GM19043 (cell line): ENCODE measurements around the gene OR1C1.
"Not testable (repeated sequence)": the region's sequence is repeated elsewhere in the genome, so short reads cannot be mapped to it uniquely, and the experiment has no call there.

Experiments
- ATAC-seq: cut with Tn5 transposase; IDR thresholded peaks from one replicate; pipeline ENCODE4 v1.9.1; 2021; ENCODE audit warnings: low read depth; ENCODE audit not compliant: unreplicated experiment

Gene OR1C1

GRCh38 chr1:247760456-247760855 is at the start of gene OR1C1:
OR1C1 (minus strand) TSS chr1:247760556; CDS start chr1:247758406, 2,150 bp downstream.
- ATAC-seq = no peak

DNA sequence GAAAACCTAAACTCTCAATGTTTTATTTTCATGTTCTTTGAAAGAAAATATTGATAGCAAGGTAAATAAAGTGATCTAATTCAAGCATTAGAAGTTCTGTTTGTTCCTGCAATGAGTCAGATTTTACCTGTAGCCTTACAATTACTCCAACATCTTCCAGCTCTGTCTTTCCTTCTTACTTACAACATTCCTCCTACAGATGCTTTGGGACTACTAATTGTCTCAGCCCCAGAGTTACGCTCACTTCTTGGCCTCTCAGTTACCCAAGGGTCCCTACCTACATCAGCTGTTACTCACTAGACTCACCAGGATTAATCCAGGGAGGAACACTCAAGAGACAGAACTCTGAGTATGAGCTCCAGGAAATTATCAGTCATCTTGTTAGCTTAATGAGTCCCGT is 37.2 kb upstream of the OR1C1 start:
- ATAC-seq = no peak

GRCh38 chr1:247769603-247770002 is 9.2 kb upstream of the OR1C1 start:
- no peak for ATAC-seq

DNA sequence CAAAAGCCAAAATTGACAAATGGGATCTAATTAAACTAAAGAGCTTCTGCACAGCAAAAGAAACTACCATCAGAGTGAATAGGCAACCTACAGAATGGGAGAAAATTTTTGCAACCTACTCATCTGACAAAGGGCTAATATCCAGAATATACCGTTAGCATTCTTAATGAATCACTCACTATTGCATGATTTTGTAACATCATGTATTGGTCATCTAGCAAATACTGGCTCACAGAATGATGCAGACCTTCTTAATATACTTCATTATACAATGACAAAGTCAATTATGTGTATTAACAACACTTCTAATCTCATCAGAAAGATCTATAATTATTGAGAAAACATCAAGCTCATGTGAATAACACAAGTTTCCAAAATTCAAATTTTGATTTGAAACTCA is 6.0 kb downstream of the OR1C1 start:
- ATAC-seq = not testable (repeated sequence)

DNA sequence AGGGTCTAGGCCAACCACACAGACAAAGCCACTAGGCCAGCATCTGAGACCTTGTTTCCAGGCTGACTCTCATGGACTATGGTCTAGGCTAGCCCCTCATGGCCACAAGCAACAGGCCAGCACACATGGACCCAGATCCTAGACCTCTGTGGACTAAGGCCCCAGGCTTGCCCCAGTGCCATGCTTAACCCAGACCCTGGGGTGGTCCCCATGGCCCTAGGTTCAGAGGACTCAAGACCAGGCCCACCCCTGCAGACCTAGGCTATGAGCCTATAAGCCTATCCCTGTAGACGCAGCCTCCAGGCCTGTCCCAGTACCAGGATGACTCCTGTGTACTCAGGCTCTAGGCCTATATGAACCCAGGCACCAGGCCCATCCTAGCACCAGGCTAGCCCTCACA is 10.5 kb downstream of the OR1C1 start:
- ATAC-seq = no peak

DNA sequence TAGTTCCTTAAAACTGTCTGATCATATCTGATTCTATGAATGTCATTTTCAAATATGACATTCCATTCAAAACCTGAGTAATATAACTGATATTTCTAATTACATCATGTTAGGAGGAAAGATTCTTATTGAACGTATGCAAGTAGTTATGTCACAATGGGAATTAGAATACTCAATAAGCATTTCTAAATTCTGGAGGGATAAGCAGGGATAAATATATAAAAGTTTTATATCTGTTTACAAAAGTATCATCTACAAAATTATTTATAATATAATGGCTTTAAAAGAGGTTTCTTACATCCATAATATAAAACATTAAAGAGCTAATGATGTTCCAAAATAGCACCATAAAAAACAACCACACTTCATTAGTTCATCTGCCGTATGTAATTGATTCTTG is 12.3 kb downstream of the OR1C1 start, which contains the start of gene OR14A2:
OR14A2 (minus strand) TSS at position 101 of the 400 bp plus-strand sequence.
- ATAC-seq = no peak

DNA sequence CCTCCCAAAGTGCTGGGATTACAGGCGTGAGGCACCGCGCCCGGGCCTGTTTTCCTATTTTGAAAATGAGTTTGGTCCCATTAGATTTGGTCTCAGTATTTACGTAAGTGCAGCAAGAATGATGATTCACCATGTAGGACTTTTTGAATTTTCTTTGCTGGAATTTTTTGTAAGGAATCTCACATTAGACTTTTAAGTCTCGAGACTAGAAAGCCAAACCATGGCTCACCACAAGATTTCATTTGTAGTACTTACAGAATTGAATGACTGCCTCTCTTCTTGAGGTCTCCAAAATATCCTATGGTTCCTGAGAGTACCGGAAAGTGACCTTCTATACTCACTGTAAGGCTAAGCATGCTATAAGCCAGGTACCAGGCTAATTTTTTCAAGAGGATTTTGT is 12.7 kb downstream of the OR1C1 start:
- ATAC-seq = no peak

DNA sequence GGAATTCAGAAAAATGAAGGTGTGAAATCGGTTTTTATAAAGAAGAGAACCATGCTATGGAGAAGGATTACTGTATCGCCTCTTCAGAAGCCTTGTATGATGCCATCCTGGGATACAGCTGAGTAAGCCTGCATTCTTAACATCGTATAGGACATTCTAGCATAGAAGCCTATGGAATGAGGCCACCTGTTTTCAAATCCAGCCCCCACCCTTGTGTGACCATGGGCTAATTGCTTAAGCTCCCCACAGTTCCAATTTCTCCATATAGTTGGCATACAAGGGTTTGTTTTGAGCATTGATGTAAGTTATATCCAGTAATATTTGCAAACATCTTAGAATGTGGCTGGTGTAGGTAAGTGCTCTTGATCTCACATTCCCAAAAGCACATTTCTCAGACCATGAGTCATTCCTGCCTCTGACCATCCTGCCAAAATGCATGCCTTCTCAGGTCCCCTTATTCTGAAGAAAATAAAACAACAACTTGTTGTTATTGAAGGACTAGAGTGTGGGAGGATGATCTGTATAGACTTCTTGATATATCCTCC is 13.9 kb downstream of the OR1C1 start:
- no peak for ATAC-seq

- not testable (repeated sequence) for ATAC-seq
These were observed 18.1 kb downstream of the OR1C1 start for GRCh38 chr1:247742215-247742760.

- no peak for ATAC-seq
These were observed 18.6 kb downstream of the OR1C1 start for GRCh38 chr1:247741756-247742155.

DNA sequence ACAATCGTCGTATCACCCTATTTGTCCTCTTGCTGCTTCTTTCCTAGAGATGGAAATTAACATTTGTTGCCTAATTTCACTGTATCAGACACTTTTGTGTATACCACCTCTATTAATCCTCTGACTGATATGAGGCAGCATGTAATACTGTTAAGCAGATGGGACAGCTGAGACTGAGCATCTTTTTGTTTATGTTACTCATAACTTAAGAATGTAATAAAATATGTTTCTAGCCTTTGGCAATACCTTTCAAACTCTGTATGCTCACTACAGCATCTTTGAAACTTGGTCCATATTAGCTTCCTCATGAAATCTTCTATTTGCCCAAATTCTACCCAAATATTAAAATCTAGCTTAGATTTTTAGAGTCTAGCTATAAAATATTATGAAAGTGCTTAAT is 19.6 kb downstream of the OR1C1 start:
- no peak for ATAC-seq

GRCh38 chr1:247738315-247738714 is 22.0 kb downstream of the OR1C1 start, which contains the start of gene OR14K1:
OR14K1 (plus strand) TSS chr1:247738615; CDS start chr1:247738615, 0 bp downstream.
- no peak for ATAC-seq

GRCh38 chr1:247721222-247721621 is 39.1 kb downstream of the OR1C1 start:
- no peak for ATAC-seq

GRCh38 chr1:247716546-247716945 is 43.8 kb downstream of the OR1C1 start, which contains the start of gene OR6F1:
OR6F1 (minus strand) TSS chr1:247716646; CDS start chr1:247712755, 3,891 bp downstream.
- no peak for ATAC-seq

GRCh38 chr1:247713753-247714152 is 46.6 kb downstream of the OR1C1 start:
- ATAC-seq = no peak

- not testable (repeated sequence) for ATAC-seq
These were observed 49.7 kb downstream of the OR1C1 start for GRCh38 chr1:247710681-247711080.
